BLaER1 (cell line): Measurements from ENCODE around the gene DNAH2.

ENCODE experiments used
- H3K27ac ChIP-seq: shearing (Covaris generic); formaldehyde crosslinking; 2 replicates; pipeline ENCODE4 v1.8.1; 2022
- H3K27me3 ChIP-seq: shearing (Covaris generic); formaldehyde crosslinking; 2 replicates; pipeline ENCODE4 v1.8.1; 2022
- H3K36me3 ChIP-seq: shearing (Covaris generic); formaldehyde crosslinking; 2 replicates; pipeline ENCODE4 v1.8.1; 2022
- H3K4me1 ChIP-seq: shearing (Covaris generic); formaldehyde crosslinking; 2 replicates; pipeline ENCODE4 v1.8.1; 2022
- H3K4me2 ChIP-seq: shearing (Covaris generic); formaldehyde crosslinking; 2 replicates; pipeline ENCODE4 v1.8.1; 2022
- H3K4me3 ChIP-seq: shearing (Covaris generic); formaldehyde crosslinking; 2 replicates; pipeline ENCODE4 v1.8.1; 2022
- H3K9ac ChIP-seq: shearing (Covaris generic); formaldehyde crosslinking; 2 replicates; pipeline ENCODE4 v1.8.1; 2022
- H3K9me3 ChIP-seq: shearing (Covaris generic); formaldehyde crosslinking; 2 replicates; pipeline ENCODE4 v1.8.1; 2022
- H4K20me1 ChIP-seq: shearing (Covaris generic); formaldehyde crosslinking; 2 replicates; pipeline ENCODE4 v1.8.1; 2022
- Cebpa-rat ChIP-seq: shearing (Covaris generic); IDR thresholded peaks from 2 replicates; pipeline ENCODE4 v1.8.1; 2022

The DNAH2 gene

DNA sequence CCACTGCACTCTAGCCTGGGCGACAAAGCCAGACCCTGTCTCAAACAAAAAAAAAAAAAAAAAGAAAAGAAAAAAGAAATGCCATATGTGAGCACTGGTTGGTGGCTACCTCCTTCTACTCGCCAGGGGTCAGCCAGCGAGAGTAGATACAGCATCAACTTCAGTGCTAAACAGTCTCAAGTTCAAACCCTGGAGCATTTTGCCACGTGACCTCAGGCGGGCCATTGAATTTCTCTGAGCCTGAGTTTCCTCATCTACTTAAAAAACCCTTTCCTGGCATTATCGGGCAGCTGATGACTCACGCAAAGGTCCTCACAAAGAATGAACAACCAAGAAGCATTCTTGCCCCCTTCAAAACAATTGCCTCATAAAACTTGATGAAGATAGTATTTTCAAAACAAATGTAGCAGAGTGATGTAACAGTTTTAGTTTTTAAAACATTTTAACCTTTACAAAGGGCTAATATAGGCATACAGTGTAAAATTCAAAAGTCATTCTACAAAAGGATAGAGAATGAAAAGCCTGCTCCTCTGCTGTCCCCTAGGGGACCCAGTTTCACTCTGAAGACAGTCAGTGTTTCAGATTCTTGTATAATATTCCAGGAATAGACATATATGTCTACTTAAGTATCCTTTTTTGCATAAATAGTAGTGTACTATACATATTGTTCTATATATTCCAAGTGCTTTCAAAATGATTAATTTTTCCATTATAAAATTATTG lies 28.4 kb downstream of the DNAH2 start:
- 0 out of 2 replicates have a peak, but pooled peaks cover 3% of the 10 kb centered on the region for H3K4me1 ChIP-seq
- no peaks in the 10 kb centered on the region for H4K20me1 ChIP-seq
- no peak overlapping the region for H3K27ac ChIP-seq
- no peak overlapping the region for H3K4me3 ChIP-seq
- H3K4me2 ChIP-seq, result no peak overlapping the region
- H3K27me3 ChIP-seq, result no peaks in the 10 kb centered on the region
- H3K36me3 ChIP-seq, result no peaks in the 10 kb centered on the region
- TF ChIP-seq Cebpa-rat, result no peak
- no peak overlapping the region for H3K9ac ChIP-seq
- peaks cover 9% of the 10 kb centered on the region; the same call in 1 of the 2 replicates for H3K9me3 ChIP-seq

DNA sequence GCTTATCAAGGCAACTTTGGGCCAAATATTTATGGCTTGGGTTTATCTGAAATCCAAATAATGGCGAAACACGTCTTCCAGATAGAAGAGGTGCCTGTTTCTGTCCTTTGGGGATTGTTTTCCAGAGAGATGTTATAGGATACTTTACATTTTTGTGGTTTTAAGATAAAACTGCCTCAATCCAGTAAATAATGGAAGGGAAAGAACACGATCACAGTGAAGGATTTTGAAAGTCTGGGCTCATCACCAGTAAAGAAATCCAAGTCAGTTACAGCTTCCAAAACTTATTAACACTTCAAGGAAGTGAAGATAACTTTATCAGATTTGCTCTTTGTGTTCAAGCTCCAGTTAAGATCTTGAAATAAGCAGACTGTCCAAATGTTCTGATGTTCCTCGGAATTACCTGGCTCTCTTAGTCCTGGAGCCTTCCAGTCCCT lies 30.1 kb downstream of the DNAH2 start:
- H4K20me1 ChIP-seq, result no peaks in the 10 kb centered on the region
- no peak overlapping the region for H3K4me3 ChIP-seq
- H3K9ac ChIP-seq, result no peak overlapping the region
- H3K4me2 ChIP-seq, result no peak overlapping the region
- H3K9me3 ChIP-seq, result peaks cover 9% of the 10 kb centered on the region; the same call in 1 of the 2 replicates
- no peak for TF ChIP-seq Cebpa-rat
- no peaks in the 10 kb centered on the region for H3K27me3 ChIP-seq
- no peak overlapping the region for H3K27ac ChIP-seq
- no peaks in the 10 kb centered on the region for H3K36me3 ChIP-seq
- H3K4me1 ChIP-seq, result 0 out of 2 replicates have a peak, but pooled peaks cover 3% of the 10 kb centered on the region

DNA sequence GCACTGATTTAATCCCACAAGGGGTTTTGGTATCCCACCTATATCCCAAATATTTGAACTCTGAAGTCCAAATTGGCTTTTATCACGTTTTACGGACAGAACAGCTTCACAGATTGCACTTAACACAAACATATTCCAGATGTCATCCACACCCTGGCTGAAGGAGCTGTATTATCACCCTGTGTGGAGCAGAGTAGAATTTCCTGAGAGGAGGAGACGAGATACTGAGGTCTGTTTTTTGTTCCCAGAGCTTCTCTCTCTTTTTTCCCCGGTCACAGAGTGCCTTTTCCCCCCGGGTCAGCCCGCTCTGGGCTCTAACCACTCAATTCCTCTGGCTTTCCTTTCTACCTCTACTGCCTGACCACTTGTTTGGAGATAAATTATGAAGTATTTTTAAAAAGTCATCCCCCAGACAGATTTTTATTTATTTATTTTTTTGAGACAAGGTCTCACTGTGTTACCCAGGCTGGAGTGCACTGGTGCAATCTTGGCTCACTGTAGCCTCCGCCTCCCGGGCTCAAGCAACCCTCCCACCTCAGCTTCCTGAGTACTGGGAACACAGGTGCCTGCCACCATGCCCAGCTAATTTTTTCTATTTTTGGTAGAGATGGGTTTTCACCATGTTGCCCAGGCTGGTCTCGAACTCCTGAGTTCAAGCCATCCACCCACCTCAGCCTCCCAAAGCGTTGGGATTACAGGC lies 30.7 kb downstream of the DNAH2 start:
- H3K4me2 ChIP-seq, result no peak overlapping the region
- H3K9me3 ChIP-seq, result peaks cover 9% of the 10 kb centered on the region; the same call in 1 of the 2 replicates
- H3K4me3 ChIP-seq, result no peak overlapping the region
- H3K4me1 ChIP-seq, result 0 out of 2 replicates have a peak, but pooled peaks cover 3% of the 10 kb centered on the region
- no peak overlapping the region for H3K27ac ChIP-seq
- H3K9ac ChIP-seq, result no peak overlapping the region
- no peak for TF ChIP-seq Cebpa-rat
- no peaks in the 10 kb centered on the region for H4K20me1 ChIP-seq
- no peaks in the 10 kb centered on the region for H3K27me3 ChIP-seq
- no peaks in the 10 kb centered on the region for H3K36me3 ChIP-seq

GRCh38 chr17:7750321-7750821 lies 32.8 kb downstream of the DNAH2 start:
- TF ChIP-seq Cebpa-rat, result no peak
- H3K36me3 ChIP-seq, result no peaks in the 10 kb centered on the region

GRCh38 chr17:7754656-7755055 lies 37.1 kb downstream of the DNAH2 start:
- no peak for TF ChIP-seq Cebpa-rat
- Histone ChIP-seq H3K4me2 (no peak overlapping the region), H3K4me1 (no peaks in the 10 kb centered on the region), H3K27ac (no peak overlapping the region), H3K9ac (no peak overlapping the region), H4K20me1 (no peaks in the 10 kb centered on the region), H3K9me3 (peaks cover 8% of the 10 kb centered on the region; the same call in 1 of the 2 replicates), H3K27me3 (no peaks in the 10 kb centered on the region), H3K36me3 (no peaks in the 10 kb centered on the region), H3K4me3 (no peak overlapping the region)

More at GRCh38 chr17:7750321-7750821, 32.8 kb downstream of the DNAH2 start:
- Histone ChIP-seq H3K9me3 (peaks cover 9% of the 10 kb centered on the region; the same call in 1 of the 2 replicates), H3K9ac (no peak overlapping the region), H3K4me3 (no peak overlapping the region), H3K4me1 (0 out of 2 replicates have a peak, but pooled peaks cover 3% of the 10 kb centered on the region), H4K20me1 (no peaks in the 10 kb centered on the region), H3K27me3 (no peaks in the 10 kb centered on the region), H3K4me2 (no peak overlapping the region), H3K27ac (no peak overlapping the region)

DNA sequence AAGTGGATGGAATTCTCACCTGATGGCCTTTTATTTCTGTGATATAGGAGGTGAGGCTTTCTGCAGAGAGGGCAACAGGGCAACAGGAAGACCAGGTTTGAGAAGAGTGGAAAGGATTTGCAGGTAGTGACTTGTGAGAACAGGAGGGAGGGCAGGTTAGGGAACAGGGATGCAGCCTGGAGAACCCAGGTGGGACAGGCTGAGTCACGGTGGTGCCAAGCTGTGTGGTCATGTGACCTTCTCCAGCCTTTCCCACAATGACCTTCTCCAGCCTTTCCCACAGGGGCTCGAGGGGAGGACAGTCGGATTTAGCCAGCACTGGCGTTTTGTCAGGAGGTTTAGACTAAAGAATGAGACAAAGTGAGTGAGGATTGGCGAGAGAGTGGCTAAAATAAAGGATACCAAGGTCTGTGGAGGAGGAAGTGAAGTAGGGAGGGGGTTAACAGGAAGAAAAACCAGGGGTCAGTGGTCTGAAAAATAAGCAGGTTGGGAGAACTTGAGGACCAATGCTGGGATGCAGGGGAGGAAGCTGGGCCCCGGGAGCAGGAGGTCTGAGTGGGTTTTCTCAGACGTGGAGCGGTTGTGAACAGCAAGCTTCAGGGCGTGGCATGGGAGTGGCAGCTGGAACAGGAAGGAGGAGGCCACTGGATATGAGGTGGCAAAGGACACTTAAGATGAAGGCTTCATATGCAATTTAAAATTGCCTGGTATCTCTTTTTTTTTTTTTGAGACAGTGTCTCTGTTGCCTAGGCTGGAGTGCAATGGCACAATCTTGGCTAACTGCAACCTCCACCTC lies 37.7 kb downstream of the DNAH2 start:
- Histone ChIP-seq H4K20me1 (no peaks in the 10 kb centered on the region), H3K4me2 (no peak overlapping the region), H3K36me3 (no peaks in the 10 kb centered on the region), H3K4me1 (no peaks in the 10 kb centered on the region), H3K9ac (no peak overlapping the region), H3K27ac (no peak overlapping the region), H3K27me3 (no peaks in the 10 kb centered on the region), H3K4me3 (no peak overlapping the region), H3K9me3 (0 out of 2 replicates have a peak, but pooled peaks cover 2% of the 10 kb centered on the region)
- TF ChIP-seq Cebpa-rat, result no peak

DNA sequence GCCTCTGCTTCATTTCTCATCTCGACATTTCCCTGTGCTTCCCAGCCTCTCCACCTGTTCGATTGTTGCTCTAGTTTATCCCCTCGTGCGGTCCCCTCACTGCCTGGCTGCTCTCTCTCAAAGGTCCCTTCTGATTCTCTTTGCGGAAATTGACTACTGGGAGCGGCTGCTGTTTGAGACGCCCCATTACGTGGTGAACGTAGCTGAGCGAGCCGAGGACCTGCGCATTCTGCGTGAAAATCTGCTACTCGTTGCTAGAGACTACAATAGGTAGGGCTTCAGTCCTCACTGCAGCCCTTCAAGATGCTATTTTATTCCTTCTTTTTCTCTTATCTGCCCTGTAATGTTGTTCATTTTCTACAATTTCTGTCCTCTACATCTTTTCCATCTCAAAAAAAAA lies 39.4 kb downstream of the DNAH2 start:
- no peak overlapping the region for H3K27ac ChIP-seq
- H3K27me3 ChIP-seq, result no peaks in the 10 kb centered on the region
- no peak overlapping the region for H3K4me2 ChIP-seq
- H4K20me1 ChIP-seq, result no peaks in the 10 kb centered on the region
- no peaks in the 10 kb centered on the region for H3K9me3 ChIP-seq
- H3K36me3 ChIP-seq, result no peaks in the 10 kb centered on the region
- no peak overlapping the region for H3K9ac ChIP-seq
- TF ChIP-seq Cebpa-rat, result no peak
- no peaks in the 10 kb centered on the region for H3K4me1 ChIP-seq
- no peak overlapping the region for H3K4me3 ChIP-seq

DNA sequence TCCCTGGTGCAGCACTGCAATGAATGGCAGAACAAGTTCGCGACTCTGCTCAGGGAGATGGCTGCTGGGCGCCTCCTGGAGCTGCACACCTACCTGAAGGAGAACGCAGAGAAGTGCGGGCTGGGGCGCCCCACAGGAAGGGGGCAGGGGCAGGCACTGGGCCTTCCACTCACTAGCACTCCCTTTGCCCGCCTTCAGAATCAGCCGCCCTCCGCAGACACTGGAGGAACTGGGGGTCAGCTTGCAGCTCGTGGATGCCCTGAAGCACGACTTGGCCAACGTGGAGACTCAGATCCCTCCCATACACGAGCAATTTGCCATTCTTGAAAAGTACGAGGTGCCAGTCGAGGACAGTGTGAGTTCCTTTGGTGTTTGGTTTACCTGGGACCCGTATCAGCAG lies 46.4 kb downstream of the DNAH2 start:
- TF ChIP-seq Cebpa-rat, result no peak
- Histone ChIP-seq H3K27ac (no peak overlapping the region), H3K36me3 (no peaks in the 10 kb centered on the region), H4K20me1 (no peaks in the 10 kb centered on the region), H3K4me3 (no peak overlapping the region), H3K4me2 (no peak overlapping the region), H3K9me3 (no peaks in the 10 kb centered on the region), H3K27me3 (no peaks in the 10 kb centered on the region), H3K4me1 (no peaks in the 10 kb centered on the region), H3K9ac (no peak overlapping the region)

DNA sequence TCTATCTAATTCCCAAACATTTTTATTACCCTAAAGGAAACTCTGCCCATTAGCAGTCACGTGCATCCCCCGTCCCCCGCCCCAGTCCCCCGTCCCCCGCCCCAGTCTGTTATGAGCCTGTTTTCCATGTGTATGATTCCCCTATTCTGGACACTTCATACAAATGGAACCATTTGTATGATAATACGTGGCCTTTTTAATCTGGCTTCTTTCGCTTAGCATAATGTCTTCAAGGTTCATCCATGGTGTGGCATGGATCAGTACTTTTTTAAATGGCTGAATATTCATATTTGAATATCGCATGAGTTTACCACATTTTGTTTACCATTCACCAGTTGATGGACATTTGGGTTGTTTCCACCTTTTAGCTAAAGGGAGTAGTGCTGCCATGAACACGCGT lies 49.5 kb downstream of the DNAH2 start:
- Histone ChIP-seq H4K20me1 (no peaks in the 10 kb centered on the region), H3K4me3 (no peak overlapping the region), H3K4me2 (no peak overlapping the region), H3K36me3 (no peaks in the 10 kb centered on the region), H3K27me3 (no peaks in the 10 kb centered on the region), H3K4me1 (no peaks in the 10 kb centered on the region), H3K27ac (no peak overlapping the region), H3K9ac (no peak overlapping the region), H3K9me3 (no peaks in the 10 kb centered on the region)
- TF ChIP-seq Cebpa-rat, result no peak
